Activated CD4-positive, CD25-positive, alpha-beta regulatory T cell treated with anti-CD3 and anti-CD28 coated beads, Interleukin-2, amount 50 U/mL, for 24 hours (primary cell): ENCODE results near the gene DEFB119.
"Not testable (repeated sequence)": the region's sequence is repeated elsewhere in the genome, so short reads cannot be mapped to it uniquely, and the experiment has no call there.

Source experiments
- ATAC-seq, 2 donors: fragments of 150-1000 bp; cut with Tn5 transposase; one replicate each; pipeline ENCODE4 v1.10.0; 2021; ENCODE audit warnings: mild to moderate bottlenecking in 1 of 2, moderate library complexity in 1 of 2

Gene DEFB119, protein sequence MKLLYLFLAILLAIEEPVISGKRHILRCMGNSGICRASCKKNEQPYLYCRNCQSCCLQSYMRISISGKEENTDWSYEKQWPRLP

DNA sequence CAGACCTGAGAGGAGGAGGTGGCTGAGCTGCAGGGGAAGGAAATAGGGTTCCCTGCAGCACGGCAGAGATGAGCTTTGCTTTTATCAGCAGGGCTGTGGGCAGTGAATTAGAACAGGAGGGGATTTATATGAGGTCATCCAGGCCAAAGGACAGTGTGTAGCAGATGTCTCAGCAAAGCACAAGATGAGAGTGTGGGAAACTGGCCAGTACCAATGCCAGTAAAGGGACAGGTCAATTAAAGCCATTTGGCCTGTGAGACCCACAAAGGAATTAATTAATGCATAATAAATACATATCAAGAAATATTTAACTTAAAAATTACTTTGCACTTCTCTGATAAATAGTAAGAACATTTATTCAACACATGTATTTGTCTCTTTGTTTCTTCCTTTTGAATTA is at the start of gene DEFB119:
TSS of gene DEFB119 (minus strand) at position 101 of the 400 bp plus-strand sequence. CDS start 107 bp downstream, outside the sequence.
- ATAC-seq = no peak

DNA sequence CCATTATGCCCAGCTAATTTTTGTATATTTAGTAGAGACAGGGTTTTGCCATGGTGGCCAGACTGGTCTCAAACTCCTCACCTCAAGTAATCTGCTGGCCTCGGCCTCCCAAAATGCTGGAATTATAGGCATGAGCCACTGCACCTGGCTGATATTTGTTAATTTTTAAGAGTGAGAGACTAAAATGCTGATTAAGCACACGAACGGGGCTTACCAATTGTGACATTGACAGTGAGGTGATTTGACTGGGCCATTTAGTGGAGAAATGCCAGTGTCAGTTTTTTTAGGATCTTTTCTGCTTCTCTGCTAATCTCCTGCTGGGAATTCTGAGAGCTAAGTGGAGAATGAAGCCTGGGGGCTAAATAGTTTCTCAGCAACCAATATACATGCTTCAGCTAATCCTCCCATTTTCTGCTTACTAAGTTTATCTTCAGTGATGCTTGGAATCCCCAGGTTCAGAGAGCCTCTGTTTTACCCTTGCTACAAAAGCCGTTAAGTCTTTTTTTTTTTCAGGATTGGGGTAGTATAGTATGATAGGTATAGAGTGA is 40.3 kb upstream of the DEFB119 start:
- no peak for ATAC-seq

DNA sequence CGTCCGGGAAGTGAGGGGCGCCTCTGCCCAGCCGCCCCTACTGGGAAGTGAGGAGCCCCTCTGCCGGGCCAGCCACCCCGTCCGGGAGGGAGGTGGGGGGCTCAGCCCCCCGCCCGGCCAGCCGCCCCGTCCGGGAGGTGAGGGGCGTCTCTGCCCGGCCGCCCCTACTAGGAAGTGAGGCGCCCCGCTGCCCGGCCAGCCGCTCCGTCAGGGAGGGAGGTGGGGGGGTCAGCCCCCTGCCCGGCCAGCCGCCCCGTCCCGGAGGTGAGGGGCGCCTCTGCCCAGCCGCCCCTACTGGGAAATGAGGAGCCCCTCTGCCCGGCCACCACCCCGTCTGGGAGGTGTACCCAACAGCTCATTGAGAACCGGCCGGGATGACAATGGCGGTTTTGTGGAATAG is 37.2 kb upstream of the DEFB119 start:
- not testable (repeated sequence) for ATAC-seq

DNA sequence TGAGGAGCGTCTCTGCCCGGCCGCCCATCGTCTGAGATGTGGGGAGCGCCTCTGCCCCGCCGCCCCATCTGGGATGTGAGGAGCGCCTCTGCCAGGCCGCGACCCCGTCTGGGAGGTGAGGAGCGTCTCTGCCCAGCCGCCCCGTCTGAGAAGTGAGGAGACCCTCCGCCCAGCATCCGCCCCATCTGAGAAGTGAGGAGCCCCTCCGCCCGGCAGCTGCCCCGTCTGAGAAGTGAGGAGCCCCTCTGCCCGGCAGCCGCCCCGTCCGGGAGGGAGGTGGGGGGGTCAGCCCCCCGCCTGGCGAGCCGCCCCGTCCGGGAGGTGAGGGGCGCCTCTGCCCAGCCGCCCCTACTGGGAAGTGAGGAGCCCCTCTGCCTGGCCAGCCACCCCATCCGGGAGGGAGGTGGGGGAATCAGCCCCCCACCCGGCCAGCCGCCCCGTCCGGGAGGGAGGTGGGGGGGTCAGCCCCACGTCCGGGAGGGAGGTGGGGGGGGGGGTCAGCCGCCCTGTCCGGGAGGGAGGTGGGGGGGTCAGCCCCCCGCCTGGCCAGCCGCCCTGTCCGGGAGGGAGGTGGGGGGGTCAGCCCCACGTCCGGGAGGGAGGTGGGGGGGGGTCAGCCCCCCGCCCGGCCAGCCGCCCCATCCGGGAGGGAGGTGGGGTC is 36.6 kb upstream of the DEFB119 start:
- not testable (repeated sequence) for ATAC-seq

DNA sequence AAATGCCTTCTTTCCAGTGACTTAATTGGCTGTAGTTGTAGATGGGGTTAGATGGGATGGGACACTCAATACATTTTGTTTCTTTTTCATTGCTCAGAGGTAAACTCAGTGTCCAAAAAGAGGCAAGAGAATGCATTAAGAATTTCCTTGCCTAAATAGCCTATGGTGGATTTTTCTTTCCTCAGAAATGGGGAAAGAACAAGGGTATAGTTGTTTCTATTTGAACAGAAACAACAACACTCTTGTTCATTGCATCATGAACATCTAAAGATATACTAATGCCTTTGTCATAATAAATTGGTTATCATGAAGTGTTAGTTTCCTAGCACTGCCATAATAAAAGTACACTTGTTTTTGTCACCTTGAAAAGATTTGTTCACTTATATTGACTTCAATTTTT is 35.4 kb upstream of the DEFB119 start:
- ATAC-seq = no peak

DNA sequence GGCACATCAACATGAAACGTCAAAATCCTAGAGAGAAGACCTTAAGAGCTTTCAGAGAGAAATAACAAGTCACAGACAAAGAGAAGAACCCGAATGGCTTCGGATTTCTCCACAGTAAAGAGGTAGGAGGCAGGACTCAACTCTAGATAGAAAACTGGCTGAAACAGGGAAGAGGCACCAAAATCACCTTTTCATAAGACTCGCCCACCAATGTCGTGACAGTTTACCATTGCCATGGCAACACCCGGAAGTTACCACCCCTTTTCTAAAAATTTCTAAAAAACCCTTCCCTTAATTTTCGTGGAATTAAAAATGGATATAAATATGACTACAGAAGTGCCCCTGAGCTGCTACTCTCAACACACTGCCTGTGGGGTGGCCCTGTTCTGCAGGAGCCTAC is 27.9 kb upstream of the DEFB119 start:
- no peak for ATAC-seq

DNA sequence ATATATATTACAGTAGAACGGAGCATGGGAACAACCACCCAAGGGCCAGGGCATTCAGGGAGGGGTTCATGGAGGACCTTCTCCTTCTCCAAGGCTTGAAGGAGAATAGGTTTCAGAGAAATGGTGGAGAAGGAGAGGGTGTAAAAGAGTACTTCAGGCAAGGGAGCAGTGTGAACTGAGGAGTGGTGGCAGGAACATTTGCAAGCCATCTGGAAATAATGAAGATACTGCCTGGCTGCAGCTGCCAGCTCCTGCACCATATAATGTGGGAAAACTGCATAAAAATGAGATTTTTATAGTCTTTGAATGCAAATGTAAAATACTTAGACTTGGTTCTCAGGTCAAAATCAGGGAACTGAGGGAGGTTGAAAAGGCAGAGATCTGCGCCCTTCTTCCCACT is 25.3 kb upstream of the DEFB119 start:
- ATAC-seq = no peak

DNA sequence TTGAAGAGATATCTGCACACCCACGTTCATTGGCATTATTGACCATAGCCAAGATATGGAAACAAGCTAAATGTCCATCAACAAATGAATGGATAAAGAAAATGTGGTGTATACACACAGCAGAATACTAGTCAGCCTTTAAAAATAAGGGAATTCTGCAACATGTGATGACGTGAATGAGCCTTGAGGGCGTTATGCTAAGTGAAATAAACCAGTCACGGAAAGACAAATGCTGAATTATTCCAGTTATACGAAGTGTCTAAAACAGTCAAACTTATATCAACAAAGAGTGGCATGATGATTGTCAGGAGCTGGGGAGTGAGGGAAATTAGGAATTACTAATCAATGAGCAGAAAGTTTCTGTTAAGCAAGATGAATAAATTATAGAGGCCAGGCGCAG is 24.0 kb upstream of the DEFB119 start:
- ATAC-seq = no peak

DNA sequence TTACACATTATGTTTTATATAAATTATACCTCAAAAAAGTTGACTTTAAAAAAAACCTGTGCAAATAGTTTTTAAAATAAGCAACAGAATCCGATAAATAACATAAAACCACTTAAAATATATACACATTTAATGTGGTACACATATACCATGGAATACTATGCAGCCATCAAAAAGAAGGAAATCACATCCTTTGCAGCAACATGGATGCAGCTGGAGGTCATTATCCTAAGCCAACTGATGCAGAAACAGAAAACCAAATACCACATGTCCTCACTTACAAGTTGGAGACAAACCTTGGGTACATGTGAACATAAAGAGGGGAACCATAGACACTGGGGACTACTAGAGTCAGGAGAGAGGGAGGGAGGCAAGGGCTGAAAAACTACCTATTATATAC is 19.6 kb upstream of the DEFB119 start:
- no peak for ATAC-seq

DNA sequence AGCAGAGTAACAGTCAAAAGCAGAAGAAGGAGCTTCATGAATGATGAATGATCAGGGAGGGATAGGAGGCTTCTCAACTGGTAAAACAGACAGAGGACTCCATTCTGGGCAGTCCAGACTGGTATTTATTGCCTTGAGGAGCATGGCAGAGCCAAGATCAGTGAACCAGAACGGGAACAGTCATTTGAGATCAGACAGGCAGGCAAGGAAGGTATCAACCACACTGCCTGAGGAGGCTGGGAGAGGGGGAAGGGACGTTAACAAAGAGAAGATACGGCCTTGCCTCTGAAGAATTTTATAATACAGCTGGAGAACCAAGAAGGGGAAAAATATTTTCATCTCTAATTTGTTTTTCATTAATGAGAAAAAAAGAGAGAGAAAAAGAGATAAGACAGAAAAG is 15.7 kb upstream of the DEFB119 start, which contains the start of gene DEFB121:
TSS of gene DEFB121 (minus strand) at position 101 of the 400 bp plus-strand sequence. CDS start at position 38, 63 bp downstream.
- ATAC-seq = no peak

DNA sequence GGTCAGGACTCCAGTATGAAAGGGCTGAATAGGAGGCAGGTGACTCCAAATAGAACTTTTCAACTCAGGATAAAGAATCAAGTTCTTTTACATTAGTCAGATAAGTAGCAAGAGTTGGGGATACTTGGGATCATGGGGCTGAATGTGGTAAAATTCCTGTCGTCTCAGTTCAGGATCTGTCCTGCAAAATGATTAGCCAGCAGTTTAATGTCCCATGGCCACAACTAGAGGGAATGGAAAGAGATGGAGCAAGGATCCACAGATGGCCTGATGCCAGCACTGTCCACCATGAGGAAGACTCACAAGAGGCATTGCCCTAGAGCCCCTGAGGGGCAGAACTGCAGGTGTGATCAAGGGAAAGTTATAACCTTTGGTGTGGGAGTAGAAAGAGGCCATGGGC is 13.5 kb upstream of the DEFB119 start:
- ATAC-seq = no peak

DNA sequence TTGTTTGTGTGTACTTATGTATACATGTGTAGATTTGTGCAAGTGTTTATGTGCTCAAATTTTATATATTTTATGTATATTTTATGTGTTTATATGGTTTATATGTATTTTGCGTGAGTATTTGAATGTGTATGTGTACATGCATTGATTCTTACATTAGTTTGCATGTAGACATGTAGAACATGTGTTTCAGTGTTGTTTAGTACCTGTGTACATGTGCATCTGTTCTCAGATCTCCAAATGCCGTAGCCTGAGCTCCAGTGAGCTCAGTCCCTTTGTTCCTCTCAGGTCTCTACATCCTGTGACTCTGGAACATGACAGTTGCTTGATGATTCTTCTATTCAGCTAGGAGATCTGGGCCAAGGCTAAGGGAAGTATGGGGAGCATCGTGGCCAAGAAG is 4.5 kb upstream of the DEFB119 start:
- no peak for ATAC-seq

DNA sequence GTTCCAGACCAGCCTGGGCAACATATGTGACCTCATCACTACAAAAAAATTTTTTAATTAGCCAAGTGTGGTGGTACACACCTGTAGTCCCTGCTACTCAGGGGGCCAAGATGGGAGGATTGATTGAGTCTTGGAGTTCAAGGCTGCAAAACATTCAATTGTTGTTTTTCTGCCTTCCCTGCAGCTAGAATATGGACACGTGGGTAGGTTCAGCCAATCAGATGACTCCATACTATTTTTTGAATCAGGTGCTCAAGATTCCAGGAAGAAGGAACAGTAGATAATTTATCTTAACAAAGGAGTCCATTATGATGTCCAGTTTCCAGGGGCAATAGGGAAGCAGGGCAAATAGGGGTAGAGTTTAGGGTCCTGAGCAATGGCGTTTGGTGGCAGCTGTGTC is 2.4 kb upstream of the DEFB119 start:
- no peak for ATAC-seq

DNA sequence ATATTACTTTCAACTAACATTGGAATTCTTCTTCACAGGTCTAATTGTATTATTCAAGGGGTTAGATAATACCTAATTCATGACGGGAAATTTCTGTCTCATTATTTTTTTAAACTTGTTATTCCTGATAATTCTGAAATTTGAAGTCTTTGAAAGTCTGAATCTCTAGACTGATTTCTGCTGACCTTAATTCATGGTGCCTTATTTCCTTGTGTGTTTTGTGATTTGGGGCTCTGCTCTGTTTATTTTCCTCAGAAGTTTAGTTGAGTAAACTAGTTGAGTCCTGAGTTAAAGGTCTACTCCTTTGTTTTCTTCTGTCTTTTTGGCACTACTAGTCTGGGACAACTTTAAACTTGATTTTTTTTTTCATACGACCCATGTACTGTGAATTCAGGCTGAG is 16.0 kb downstream of the DEFB119 start:
- no peak for ATAC-seq

DNA sequence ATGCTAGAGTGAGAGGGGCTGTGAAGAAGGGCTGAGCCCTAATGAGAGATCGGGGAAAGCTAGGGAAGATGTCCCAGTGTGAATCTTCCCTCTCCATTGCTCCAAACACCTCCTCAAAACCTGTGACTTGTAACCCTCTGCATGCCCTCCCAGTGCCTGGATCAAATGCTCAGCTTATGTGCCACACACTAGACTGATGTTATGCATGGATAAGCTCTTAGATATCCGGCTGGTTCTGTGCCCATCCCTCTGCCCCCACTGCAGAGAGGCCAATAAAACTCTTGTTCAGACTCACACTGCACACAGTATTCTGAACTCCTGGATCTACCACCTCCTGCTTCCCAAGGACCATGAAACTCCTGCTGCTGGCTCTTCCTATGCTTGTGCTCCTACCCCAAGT is 22.1 kb downstream of the DEFB119 start, which contains the start of gene DEFB118:
TSS of gene DEFB118 (plus strand) at position 301 of the 400 bp plus-strand sequence. CDS start at position 351, 50 bp downstream.
- no peak for ATAC-seq

DNA sequence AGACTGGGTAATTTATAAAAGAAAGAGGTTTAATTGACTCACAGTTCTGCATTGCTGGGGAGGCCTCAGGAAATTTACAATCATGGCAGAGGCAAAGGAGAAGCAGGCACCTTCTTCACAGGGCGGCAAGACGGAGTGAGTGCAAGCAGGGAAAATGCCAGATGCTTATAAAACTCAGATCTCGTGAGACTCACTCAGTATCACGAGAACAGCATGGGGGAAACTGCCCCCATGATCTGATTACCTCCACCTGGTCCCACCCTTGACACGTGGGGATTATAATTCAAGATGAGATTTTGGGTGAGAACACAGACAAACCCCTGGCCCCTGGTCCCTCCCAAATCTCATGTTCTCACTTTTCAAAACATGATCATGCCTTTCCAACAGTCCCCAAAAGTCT is 26.1 kb downstream of the DEFB119 start:
- ATAC-seq = not testable (repeated sequence)

DNA sequence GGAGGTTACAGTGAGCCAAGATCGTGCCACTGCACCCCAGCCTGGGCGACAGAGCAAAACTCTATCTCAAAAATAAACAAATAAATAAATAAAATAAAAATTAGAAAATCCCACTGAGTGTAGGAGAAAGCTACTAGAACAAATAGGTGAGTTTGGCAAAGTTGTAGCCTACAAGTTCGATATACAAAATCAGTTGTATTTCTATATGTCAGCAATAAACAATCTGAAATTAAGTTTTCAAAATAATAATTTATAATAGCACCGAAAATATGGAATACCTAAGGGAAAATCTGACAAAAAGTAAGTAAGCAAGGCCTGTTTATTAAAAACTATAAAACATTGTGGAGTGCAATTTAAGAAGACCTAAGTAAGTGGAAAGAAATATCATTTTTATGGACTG is 27.1 kb downstream of the DEFB119 start:
- ATAC-seq = no peak

DNA sequence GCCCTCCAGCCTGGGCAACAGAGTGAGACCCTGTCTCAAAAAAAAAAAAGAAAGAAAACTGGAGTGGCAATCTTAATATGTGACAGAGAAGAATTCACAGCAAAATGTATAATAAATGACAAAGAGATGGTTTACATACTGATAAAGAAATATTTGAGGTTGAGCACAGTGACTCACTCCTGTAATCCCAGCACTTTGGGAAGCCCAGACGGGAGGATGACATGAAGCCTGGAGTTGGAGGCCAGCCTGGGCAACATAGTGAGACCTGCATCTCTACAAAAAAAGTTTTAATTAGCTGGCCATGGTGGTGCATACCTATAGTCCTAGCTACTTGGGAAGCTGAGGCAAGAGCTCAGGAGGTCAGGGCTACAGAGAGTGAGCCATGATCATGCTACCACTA is 34.4 kb downstream of the DEFB119 start:
- no peak for ATAC-seq

DNA sequence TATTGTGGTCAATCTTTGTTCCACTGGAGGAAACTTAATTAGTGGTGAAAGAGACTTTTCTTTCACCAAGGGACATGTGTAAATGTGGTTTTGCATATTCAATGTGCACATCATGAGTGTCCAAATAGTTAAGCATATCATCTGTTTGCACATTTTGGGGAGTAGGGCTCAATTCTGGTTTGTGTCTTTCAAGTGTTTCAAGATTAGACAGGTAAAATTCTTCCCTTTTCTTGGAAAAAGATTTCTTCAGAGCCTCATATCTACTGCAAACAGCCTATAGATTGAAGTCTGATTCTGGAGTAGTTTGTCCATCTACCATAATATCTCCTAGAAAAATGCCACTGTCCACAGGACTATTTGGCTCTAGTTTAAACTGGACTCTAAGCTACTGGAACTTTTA is 48.9 kb downstream of the DEFB119 start:
- no peak for ATAC-seq

DNA sequence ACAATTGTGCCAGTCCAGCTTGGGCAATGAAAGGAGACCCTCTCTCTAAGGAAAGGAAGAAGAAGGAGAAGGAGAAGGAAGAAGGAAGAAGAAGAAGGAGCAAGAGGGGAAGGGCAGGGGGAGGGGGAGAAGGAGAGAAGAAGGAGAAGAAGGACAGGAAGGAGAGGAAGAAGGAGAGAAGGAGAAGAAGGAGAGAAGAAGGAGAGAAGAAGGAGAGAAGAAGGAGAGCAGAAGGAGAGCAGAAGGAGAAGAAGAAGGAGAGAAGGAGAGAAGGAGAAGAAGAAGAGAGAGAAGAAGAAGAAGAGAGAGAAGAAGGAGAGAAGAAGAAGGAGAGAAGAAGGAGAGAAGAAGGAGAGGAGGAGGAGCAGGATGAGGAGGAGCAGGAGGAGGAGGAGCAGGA is 59.5 kb downstream of the DEFB119 start:
- ATAC-seq = no peak
